ENCODE data around the gene EMP1. TPM values are rescaled to one million over a fixed set of nuclear protein-coding genes. Genes with fewer than 3 reads are reported as not detected.

EMP1 gene
- 177 to 248 TPM (median 229 TPM) in 5 replicates for total RNA-seq (2022; extraction: Qiagen RNA extraction)

GRCh38 chr12:13196130-13196921 is at the start of gene EMP1:
Gene EMP1 (plus strand): TSS chr12:13196726. CDS start chr12:13211511, 14,785 bp downstream.

Other genes starting within 250 kb of the EMP1 start
- not detected in 5 replicates for gene GPRC5D, start 244.6 kb upstream of the EMP1 start, total RNA-seq (2022; extraction: Qiagen RNA extraction)
- 52.6 to 63.3 TPM (median 54.4 TPM) in 5 replicates for gene HEBP1, start 196.5 kb upstream of the EMP1 start, total RNA-seq (2022; extraction: Qiagen RNA extraction)
- gene FAM234B, start 152.3 kb upstream of the EMP1 start, total RNA-seq (2022; extraction: Qiagen RNA extraction), result 3.7 to 5.0 TPM (median 4.1 TPM) in 5 replicates
- 0.24 to 0.86 TPM (median 0.36 TPM) in 5 replicates for gene GSG1, start 93.1 kb upstream of the EMP1 start, total RNA-seq (2022; extraction: Qiagen RNA extraction)